Measurements from ENCODE around the gene ST3GAL3. TPM values are rescaled to one million over a fixed set of nuclear protein-coding genes. Genes with fewer than 3 reads are reported as not detected.
A peak's percentile ranks its signal among the peaks of the same experiment; 100 is the strongest.

Gene ST3GAL3, protein sequence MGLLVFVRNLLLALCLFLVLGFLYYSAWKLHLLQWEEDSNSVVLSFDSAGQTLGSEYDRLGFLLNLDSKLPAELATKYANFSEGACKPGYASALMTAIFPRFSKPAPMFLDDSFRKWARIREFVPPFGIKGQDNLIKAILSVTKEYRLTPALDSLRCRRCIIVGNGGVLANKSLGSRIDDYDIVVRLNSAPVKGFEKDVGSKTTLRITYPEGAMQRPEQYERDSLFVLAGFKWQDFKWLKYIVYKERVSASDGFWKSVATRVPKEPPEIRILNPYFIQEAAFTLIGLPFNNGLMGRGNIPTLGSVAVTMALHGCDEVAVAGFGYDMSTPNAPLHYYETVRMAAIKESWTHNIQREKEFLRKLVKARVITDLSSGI
- total RNA-seq (10 to 100 TPM; 23.5 to 31.7 (median 26.8) TPM), polyA plus RNA-seq (10 to 100 TPM; 14.4 to 24.6 TPM)
- long read RNA-seq, donor 1, transcript ST3GAL3-205 (12 exons, 2,299 nt), result major isoform, 20 of 43 reads
- long read RNA-seq, donor 1, partial matches to known transcripts, result 9 of 43 reads
- long read RNA-seq, donor 1, other reads (novel, unspliced or antisense), result 4 of 43 reads
- long read RNA-seq, donor 2, transcript ST3GAL3-246 (13 exons, 2,422 nt), result minor isoform, 6 of 187 reads
- long read RNA-seq, donor 2, transcript ST3GAL3-205 (12 exons, 2,299 nt), result major isoform, 84 of 187 reads
- long read RNA-seq, donor 2, transcript ST3GAL3-209 (11 exons, 2,212 nt), result minor isoform, 42 of 187 reads
- long read RNA-seq, donor 2, partial matches to known transcripts, result 4 of 187 reads
- long read RNA-seq, donor 2, other reads (novel, unspliced or antisense), result 29 of 187 reads
- long read RNA-seq, donor 3, transcript ST3GAL3-205 (12 exons, 2,299 nt), result major isoform, 26 of 56 reads
- long read RNA-seq, donor 3, transcript ST3GAL3-209 (11 exons, 2,212 nt), result minor isoform, 7 of 56 reads
- long read RNA-seq, donor 3, partial matches to known transcripts, result 4 of 56 reads
- long read RNA-seq, donor 3, other reads (novel, unspliced or antisense), result 8 of 56 reads

DNA sequence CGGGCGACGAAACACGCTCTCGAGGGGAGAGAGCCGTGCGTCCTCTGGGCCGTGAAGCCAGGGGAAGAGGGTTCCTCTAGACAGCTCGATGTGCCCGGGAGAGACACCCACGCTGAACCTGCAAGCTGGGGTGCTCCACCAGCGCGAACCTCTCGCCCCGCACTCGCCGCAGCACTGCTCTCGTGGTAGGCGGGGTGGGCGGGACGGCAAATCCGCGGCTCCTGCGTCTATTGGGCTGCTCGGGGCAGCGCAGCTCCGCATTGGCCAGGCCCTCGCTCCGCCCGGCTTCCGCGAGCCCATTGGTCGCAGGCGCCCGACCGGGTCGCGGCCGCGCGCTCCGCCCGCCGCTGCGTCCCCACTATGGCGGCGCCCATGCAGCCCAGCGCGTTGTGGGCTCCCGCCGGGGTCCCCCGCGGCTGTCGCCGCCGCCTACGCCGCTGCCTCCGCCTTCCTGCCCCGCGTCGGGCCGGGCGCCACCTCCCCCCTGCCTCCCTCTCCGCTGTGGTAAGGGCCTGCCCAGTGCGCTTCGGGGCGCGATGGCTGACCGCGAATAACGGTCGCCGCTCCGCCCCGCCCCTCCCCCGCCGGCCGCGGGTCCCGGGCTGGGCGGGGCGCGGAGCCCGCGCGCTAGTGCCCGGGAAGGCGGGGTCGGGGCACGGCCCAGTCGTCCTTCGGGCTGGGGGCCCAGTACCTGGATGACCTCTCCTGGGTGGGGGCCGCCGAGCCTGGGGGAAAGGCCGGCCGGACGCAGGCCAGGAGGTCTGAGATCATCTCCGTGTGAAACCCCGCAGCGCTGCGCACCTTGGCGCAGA, at the start of gene ST3GAL3:
ST3GAL3 (plus strand) TSS at position 347 of the 812 bp plus-strand sequence. CDS start 28,727 bp downstream, outside the sequence.
- Histone ChIP-seq H3K4me1 (peaks cover 0 to 47% (median 17%) of the 10 kb centered on the region in 12 donors), H3K4me3 (peak within 1 kb of the TSS; percentile 71 to 95 (median 86)), H3K36me3 (peaks cover 0 to 50% (median 32%) of the 10 kb centered on the region in 9 donors), H3K9me3 (no peaks in the 10 kb centered on the region), H3K27me3 (no peaks in the 10 kb centered on the region), H3K27ac (peak within 1 kb of the TSS; percentile 7 to 90 (median 84))
- peak; percentile 97 to 99 (median 98) for ATAC-seq
- peak; percentile 92 to 95 (median 94) for DNase-seq
- peak in 1 of 2 donors; percentile 58 for TF ChIP-seq POLR2A (IDR thresholded peaks at IDR 0.05)
- TF ChIP-seq, protein P1, sequence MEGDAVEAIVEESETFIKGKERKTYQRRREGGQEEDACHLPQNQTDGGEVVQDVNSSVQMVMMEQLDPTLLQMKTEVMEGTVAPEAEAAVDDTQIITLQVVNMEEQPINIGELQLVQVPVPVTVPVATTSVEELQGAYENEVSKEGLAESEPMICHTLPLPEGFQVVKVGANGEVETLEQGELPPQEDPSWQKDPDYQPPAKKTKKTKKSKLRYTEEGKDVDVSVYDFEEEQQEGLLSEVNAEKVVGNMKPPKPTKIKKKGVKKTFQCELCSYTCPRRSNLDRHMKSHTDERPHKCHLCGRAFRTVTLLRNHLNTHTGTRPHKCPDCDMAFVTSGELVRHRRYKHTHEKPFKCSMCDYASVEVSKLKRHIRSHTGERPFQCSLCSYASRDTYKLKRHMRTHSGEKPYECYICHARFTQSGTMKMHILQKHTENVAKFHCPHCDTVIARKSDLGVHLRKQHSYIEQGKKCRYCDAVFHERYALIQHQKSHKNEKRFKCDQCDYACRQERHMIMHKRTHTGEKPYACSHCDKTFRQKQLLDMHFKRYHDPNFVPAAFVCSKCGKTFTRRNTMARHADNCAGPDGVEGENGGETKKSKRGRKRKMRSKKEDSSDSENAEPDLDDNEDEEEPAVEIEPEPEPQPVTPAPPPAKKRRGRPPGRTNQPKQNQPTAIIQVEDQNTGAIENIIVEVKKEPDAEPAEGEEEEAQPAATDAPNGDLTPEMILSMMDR (IDR thresholded peaks at IDR 0.05), result no peak
- intact Hi-C loops (cut with DNase I), result loop anchor here in 3 of 10 donors (2.0 to 5.0 kb wide), 4 partner anchors 55 to 240 kb away; partner anchors contain the start of genes KDM4A (in 2 of the 3) and IPO13 (in 1 of the 3)
- 0 to 1% (median 0%) methylated on average over 7 to 103 of the region's 103 CpGs for WGBS, 4 donors

DNA sequence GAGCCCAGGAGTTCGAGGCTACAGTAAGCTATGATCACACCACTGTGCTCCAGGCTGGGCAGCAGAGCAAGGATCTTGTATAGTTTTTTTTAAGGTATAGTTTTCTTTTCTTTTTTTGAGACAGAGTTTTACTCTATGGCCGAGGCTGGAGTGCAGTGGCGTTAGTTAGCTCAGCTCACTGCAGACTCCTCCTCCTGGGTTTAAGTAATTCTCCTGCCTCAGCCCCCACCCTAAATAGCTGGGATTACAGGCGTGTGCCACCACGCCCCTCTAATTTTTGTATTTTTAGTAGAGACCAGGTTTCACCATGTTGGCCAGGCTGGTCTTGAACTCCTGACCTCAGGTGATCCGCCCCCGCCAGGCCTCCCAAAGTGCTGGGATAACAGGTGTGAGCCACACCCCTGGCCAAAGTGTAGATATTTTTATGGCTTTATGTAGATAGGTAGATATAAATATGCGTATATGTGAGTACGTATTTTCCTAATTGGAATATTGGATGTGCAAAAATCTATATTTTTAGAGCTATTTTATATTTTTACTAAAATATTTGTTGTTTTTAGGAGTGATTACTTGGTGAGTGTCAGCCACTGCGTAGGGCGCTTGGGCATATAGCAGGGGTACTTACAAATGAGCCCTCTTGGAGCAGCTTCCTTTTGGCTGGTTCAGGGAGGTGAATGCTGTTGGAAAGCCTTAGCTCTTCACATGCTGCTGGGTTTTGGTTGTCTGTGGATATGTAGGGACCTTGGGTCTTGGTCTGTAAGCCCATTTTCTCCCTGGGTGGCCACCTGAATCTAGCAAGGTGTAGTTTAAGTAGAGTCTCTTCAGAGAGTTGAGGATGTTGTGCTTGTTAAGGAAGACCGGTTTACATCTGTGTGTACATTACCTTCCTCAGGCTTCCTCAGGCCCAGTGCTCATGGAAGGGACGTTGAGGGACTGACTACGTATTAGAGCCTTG, 47.8 kb upstream of the ST3GAL3 start:
- Histone ChIP-seq H3K4me1 (no peaks in the 10 kb centered on the region), H3K9me3 (no peaks in the 10 kb centered on the region), H3K27me3 (no peaks in the 10 kb centered on the region), H3K4me3 (no peak overlapping the region), H3K27ac (no peak overlapping the region), H3K36me3 (peaks cover 0 to 100% (median 99%) of the 10 kb centered on the region in 9 donors)
- no peak for DNase-seq
- ATAC-seq, result no peak
- intact Hi-C loops (cut with DNase I), result loop anchor here in 3 of 10 donors (5.0 to 10.0 kb wide), 2 partner anchors 38 to 135 kb away; no protein-coding TSS in a partner anchor
- 89 to 94% (median 93%) methylated on average over 14 of the region's 14 CpGs for WGBS, 4 donors
- no peak for TF ChIP-seq POLR2A (IDR thresholded peaks at IDR 0.05)
- TF ChIP-seq, protein P1 (IDR thresholded peaks at IDR 0.05), result no peak

DNA sequence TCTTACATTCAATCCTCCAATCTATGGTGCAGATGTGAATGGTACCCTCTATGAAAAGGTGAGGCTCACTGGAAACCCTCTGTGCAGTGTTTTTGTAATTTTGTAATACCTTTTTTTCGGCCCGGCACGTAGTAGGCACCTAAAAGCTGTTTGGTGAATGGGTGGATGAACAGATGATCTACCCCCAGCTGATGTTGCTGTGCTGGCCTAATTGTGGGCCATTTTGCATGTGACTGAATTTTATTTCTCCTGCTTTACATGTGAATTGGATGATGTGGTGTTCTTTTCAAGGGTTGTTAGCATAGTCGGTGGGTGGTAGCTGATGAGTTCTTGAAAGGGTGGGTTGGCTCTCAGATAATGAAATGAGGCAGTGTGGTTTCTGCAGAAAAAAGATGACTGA, 47.0 kb upstream of the ST3GAL3 start:
- Histone ChIP-seq H3K27me3 (no peaks in the 10 kb centered on the region), H3K27ac (no peak overlapping the region), H3K9me3 (no peaks in the 10 kb centered on the region), H3K36me3 (peaks cover under 1 to 100% (median 100%) of the 10 kb centered on the region in 9 donors), H3K4me3 (no peak overlapping the region), H3K4me1 (no peaks in the 10 kb centered on the region)
- ATAC-seq, result no peak
- no peak for DNase-seq
- 78 to 81% (median 80%) methylated on average over 4 of the region's 4 CpGs for WGBS, 4 donors
- TF ChIP-seq, protein P1 (IDR thresholded peaks at IDR 0.05), result no peak
- TF ChIP-seq POLR2A (IDR thresholded peaks at IDR 0.05), result no peak
- intact Hi-C loops (cut with DNase I), result loop anchor here in 1 of 10 donors (5.0 kb wide), 1 partner anchor 37 kb away; no protein-coding TSS in a partner anchor
